H1 (cell line): ENCODE data around the gene RIN3. TPM values are rescaled to one million over a fixed set of nuclear protein-coding genes. Genes with fewer than 3 reads are reported as not detected.

Experiments used
- CTCF ChIA-PET: fragments of 300-600 bp; sonication (Branson Sonifier 250); formaldehyde crosslinking; loops from one replicate; lab custom pipeline; 2021; ENCODE audit not compliant: partially characterized antibody; lab: Charles Lee
- POLR2A ChIA-PET: fragments of 300-600 bp; sonication (Branson Sonifier 250); formaldehyde crosslinking; loops from one replicate; lab custom pipeline; 2021; ENCODE audit warnings: inconsistent platforms; ENCODE audit not compliant: partially characterized antibody; lab: Charles Lee
- DNase-seq, 2 experiments: peaks; one replicate each; pipeline versions ENCODE4 v3.0.0 to v3.0.0-alpha.2; 2010 to 2022; ENCODE audit warnings: low spot score in 2 of 2, low read depth in 1 of 2, mixed read lengths in 1 of 2
- FAIRE-seq: peaks from 2 replicates; lab custom pipeline; 2011; peaks lifted over from hg19 to GRCh38; lab: Jason Lieb, UNC
- H2AFZ ChIP-seq: 2 replicates; pipeline ENCODE4 v1.8.1; 2012; ENCODE audit warnings: low read length, inconsistent platforms
- H2AK5ac ChIP-seq: 2 replicates; pipeline ENCODE4 v1.6.1; 2013; ENCODE audit warnings: low read depth, low read length
- H2BK120ac ChIP-seq: replicated peaks from 2 replicates; pipeline ENCODE3; 2013; ENCODE audit warnings: low read depth, low read length, inconsistent platforms
- H2BK12ac ChIP-seq: 2 replicates; pipeline ENCODE4 v1.6.1; 2013; ENCODE audit warnings: low read depth, low read length
- H2BK15ac ChIP-seq: 2 replicates; pipeline ENCODE4 v1.6.1; 2013; ENCODE audit warnings: low read length
- H2BK20ac ChIP-seq: 2 replicates; pipeline ENCODE4 v1.6.1; 2013; ENCODE audit warnings: low read length
- H2BK5ac ChIP-seq: 2 replicates; pipeline ENCODE4 v1.6.1; 2013; ENCODE audit warnings: low read depth, low read length
- H3K14ac ChIP-seq: 2 replicates; pipeline ENCODE4 v1.6.1; 2013; ENCODE audit warnings: inconsistent platforms; ENCODE audit not compliant: insufficient read length
- H3K18ac ChIP-seq: 2 replicates; pipeline ENCODE4 v1.6.1; 2013; ENCODE audit warnings: low read length; ENCODE audit errors: extremely low read depth
- H3K23ac ChIP-seq: 2 replicates; pipeline ENCODE4 v1.6.1; 2013; ENCODE audit warnings: inconsistent platforms; ENCODE audit not compliant: insufficient read length
- H3K23me2 ChIP-seq: 2 replicates; pipeline ENCODE4 v1.6.1; 2013; ENCODE audit warnings: low read depth, low read length
- H3K27ac ChIP-seq: 2 replicates; pipeline ENCODE4 v1.6.1; 2011; ENCODE audit warnings: low read depth, low read length, inconsistent platforms
- H3K27me3 ChIP-seq, 4 experiments: replicated peaks in 1 of 4; 1 replicate in 1 of 4; 2 replicates in 3 of 4; pipeline versions ENCODE4 v1.6.1 to v1.8.1; 2011 to 2013; ENCODE audit warnings: low read length in 3 of 4, mild to moderate bottlenecking in 3 of 4, inconsistent platforms in 2 of 4, mixed read lengths in 2 of 4, moderate library complexity in 1 of 4; ENCODE audit not compliant: control insufficient read depth in 3 of 4, insufficient read depth in 3 of 4; ENCODE audit errors: extremely low read depth in 1 of 4
- H3K36me3 ChIP-seq, 4 experiments: 2 replicates each; pipeline versions ENCODE4 v1.6.1 to v1.8.1; 2011 to 2013; ENCODE audit warnings: mild to moderate bottlenecking in 4 of 4, low read length in 3 of 4, moderate library complexity in 2 of 4, control low read depth in 1 of 4, inconsistent platforms in 1 of 4; ENCODE audit not compliant: insufficient read depth in 4 of 4, control insufficient read depth in 2 of 4
- H3K4ac ChIP-seq: replicated peaks from 2 replicates; pipeline ENCODE3; 2013; ENCODE audit warnings: low read length, low read depth, mixed read lengths, inconsistent platforms; ENCODE audit not compliant: insufficient read length
- H3K4me1 ChIP-seq, 4 experiments: replicated peaks in 1 of 4; 1 replicate in 1 of 4; 2 replicates in 3 of 4; pipeline versions ENCODE4 v1.6.1 to v1.8.1; 2011 to 2013; ENCODE audit warnings: low read length in 3 of 4, inconsistent platforms in 2 of 4, mixed read lengths in 1 of 4; ENCODE audit not compliant: insufficient read depth in 4 of 4, control insufficient read depth in 3 of 4
- H3K4me2 ChIP-seq, 2 experiments: 2 replicates each; pipeline versions ENCODE4 v1.6.1 to v1.8.1; 2011 to 2013; ENCODE audit warnings: low read depth in 2 of 2, low read length in 2 of 2, control low read depth in 1 of 2, inconsistent platforms in 1 of 2, mild to moderate bottlenecking in 1 of 2; ENCODE audit not compliant: insufficient read depth in 1 of 2
- H3K4me3 ChIP-seq, 4 experiments: fragments of 200-600, 300-600 bp in 1 of 4; sonication (generic), shearing (Covaris generic), sonication (Bioruptor Twin) in 1 of 4; 2 replicates each; pipeline versions ENCODE4 v1.5.1 to v1.8.1; 2011 to 2016; ENCODE audit warnings: low read length in 4 of 4, low read depth in 3 of 4, control low read depth in 2 of 4, inconsistent platforms in 2 of 4, mild to moderate bottlenecking in 2 of 4, mixed read lengths in 1 of 4, moderate library complexity in 1 of 4; ENCODE audit not compliant: insufficient read depth in 2 of 4; ENCODE audit errors: extremely low read depth in 1 of 4
- H3K56ac ChIP-seq: replicated peaks from 2 replicates; pipeline ENCODE3; 2013; ENCODE audit warnings: low read depth, mild to moderate bottlenecking, mixed read lengths, low read length, inconsistent platforms; ENCODE audit not compliant: insufficient read length
- H3K79me1 ChIP-seq: 2 replicates; pipeline ENCODE4 v1.6.1; 2013; ENCODE audit warnings: low read depth, low read length, control low read depth
- H3K79me2 ChIP-seq, 2 experiments: 2 replicates each; pipeline versions ENCODE4 v1.6.1 to v1.8.1; 2012 to 2013; ENCODE audit warnings: low read length in 2 of 2, mild to moderate bottlenecking in 2 of 2, inconsistent platforms in 1 of 2; ENCODE audit not compliant: insufficient read depth in 2 of 2, control insufficient read depth in 1 of 2
- H3K9ac ChIP-seq, 4 experiments: replicated peaks in 1 of 4; 1 replicate in 1 of 4; 2 replicates in 3 of 4; pipeline versions ENCODE4 v1.6.1 to v1.8.1; 2011 to 2013; ENCODE audit warnings: low read depth in 3 of 4, low read length in 3 of 4, control low read depth in 2 of 4, mild to moderate bottlenecking in 2 of 4, moderate library complexity in 2 of 4, inconsistent platforms in 1 of 4; ENCODE audit errors: extremely low read depth in 1 of 4
- H3K9me3 ChIP-seq, 2 experiments: 2 replicates each; pipeline versions ENCODE4 v1.6.1 to v1.8.1; 2012 to 2013; ENCODE audit warnings: mild to moderate bottlenecking in 2 of 2, moderate library complexity in 2 of 2, control low read depth in 1 of 2, inconsistent platforms in 1 of 2, low read depth in 1 of 2, low read length in 1 of 2, mixed read lengths in 1 of 2; ENCODE audit not compliant: insufficient read depth in 2 of 2
- H4K20me1 ChIP-seq, 2 experiments: replicated peaks in 1 of 2; 2 replicates each; pipeline versions ENCODE3 to v1.8.1; 2011 to 2013; ENCODE audit warnings: inconsistent platforms in 2 of 2, low read length in 2 of 2, mild to moderate bottlenecking in 1 of 2; ENCODE audit not compliant: insufficient read depth in 2 of 2, control insufficient read depth in 1 of 2
- H4K5ac ChIP-seq: 2 replicates; pipeline ENCODE4 v1.6.1; 2013; ENCODE audit warnings: low read length, low read depth, mixed read lengths, inconsistent platforms; ENCODE audit not compliant: insufficient read length
- H4K8ac ChIP-seq: 2 replicates; pipeline ENCODE4 v1.8.0; 2013; ENCODE audit warnings: mild to moderate bottlenecking, moderate library complexity, low read length, inconsistent platforms; ENCODE audit not compliant: insufficient read depth; ENCODE audit errors: extremely low read depth
- H4K91ac ChIP-seq: replicated peaks from 2 replicates; pipeline ENCODE3; 2013; ENCODE audit warnings: low read length, mixed read lengths, inconsistent platforms; ENCODE audit not compliant: insufficient read length
- CBX8 ChIP-seq: fragments of 300-800, 300-1000 bp; sonication (generic); IDR thresholded peaks from 2 replicates; pipeline ENCODE4 v1.7.1; 2016; ENCODE audit warnings: low read depth, low read length, borderline replicate concordance
- CEBPB ChIP-seq: IDR thresholded peaks from 2 replicates; pipeline ENCODE4 v1.6.1; 2012; ENCODE audit warnings: low read depth, low read length
- HDAC6 ChIP-seq: IDR thresholded peaks from one replicate; pipeline ENCODE4 v1.7.1; 2012; ENCODE audit warnings: low read depth, mild to moderate bottlenecking, inconsistent platforms, low read length, moderate library complexity
- PHF8 ChIP-seq: fragments of 200-600 bp; sonication (generic); conservative IDR thresholded peaks from 2 replicates; pipeline ENCODE4 v1.7.1; 2012; ENCODE audit warnings: low read depth, mild to moderate bottlenecking, inconsistent platforms, low read length, moderate library complexity
- POU5F1 ChIP-seq: IDR thresholded peaks from 2 replicates; pipeline ENCODE4 v1.6.1; 2011; ENCODE audit warnings: low read depth, mild to moderate bottlenecking, low read length, moderate library complexity
- RAD21 ChIP-seq, 2 experiments: IDR thresholded peaks in 1 of 2; conservative IDR thresholded peaks in 1 of 2; 2 replicates each; pipeline ENCODE4 v1.6.1; 2011; ENCODE audit warnings: low read depth in 2 of 2, low read length in 2 of 2, improper control_type of control experiment in 1 of 2, inconsistent platforms in 1 of 2, mild to moderate bottlenecking in 1 of 2, moderate library complexity in 1 of 2
- RBBP5 ChIP-seq: IDR thresholded peaks from 2 replicates; pipeline ENCODE4 v1.7.1; 2012; ENCODE audit warnings: low read depth, mild to moderate bottlenecking, inconsistent platforms, low read length, moderate library complexity, borderline replicate concordance
- RFX5 ChIP-seq: IDR thresholded peaks from 2 replicates; pipeline ENCODE4 v1.6.1; 2011; ENCODE audit warnings: low read depth, low read length, improper control_type of control experiment, borderline replicate concordance
- RNF2 ChIP-seq: fragments of 200-900, 300-1000 bp; sonication (generic); IDR thresholded peaks from 2 replicates; pipeline ENCODE4 v1.7.1; 2016; ENCODE audit warnings: borderline replicate concordance, low read depth, mild to moderate bottlenecking, antibody characterized with exemption, low read length; ENCODE audit not compliant: poor library complexity, severe bottlenecking; ENCODE audit errors: missing control alignments
- SP2 ChIP-seq: IDR thresholded peaks from 2 replicates; pipeline ENCODE4 v1.6.1; 2012; ENCODE audit warnings: mild to moderate bottlenecking, low read length, inconsistent platforms
- SUZ12 ChIP-seq: fragments of 200-600 bp; sonication (generic); IDR thresholded peaks from 2 replicates; pipeline ENCODE4 v1.6.1; 2012; ENCODE audit warnings: mild to moderate bottlenecking, inconsistent platforms, low read length, moderate library complexity, mixed read lengths
- ZNF274 ChIP-seq: IDR thresholded peaks from 2 replicates; pipeline ENCODE4 v1.7.0; 2012; ENCODE audit warnings: low read length, borderline replicate concordance; ENCODE audit errors: extremely low read depth
- WGBS, 2 experiments: shearing (Covaris generic) in 1 of 2; methylation state at CpG; one replicate each; pipeline versions ENCODE4 v1.1.6 to v1.1.7; 2013 to 2015; ENCODE audit warnings: low lambda C conversion rate in 2 of 2, mixed read lengths in 2 of 2, inconsistent platforms in 1 of 2, low coverage in 1 of 2, missing lambda C conversion rate in 1 of 2; ENCODE audit not compliant: insufficient replicate concordance in 2 of 2, insufficient coverage in 1 of 2, insufficient read length in 1 of 2; ENCODE audit errors: extremely low coverage in 1 of 2, missing lambda C conversion rate in 1 of 2; 5-methylcytosine and 5-hydroxymethylcytosine counted together
- polyA plus RNA-seq, 7 experiments: library from polyadenylated mRNA; depleted of rRNA in 3 of 7; stranded (reverse) in 5 of 7; unstranded in 2 of 7; fragments of >200 nt in 5 of 7; fragments of 200-250 nt in 2 of 7; gene quantifications; 1 replicate in 5 of 7; 2 replicates in 1 of 7; 4 replicates in 1 of 7; pipeline versions ENCODE4 v1.2.1 to v1.2.3, GENCODE V29; 2011 to 2013; ENCODE audit warnings: missing spikeins in 2 of 7, mixed read lengths in 2 of 7
- total RNA-seq: library from RNA; stranded (reverse); fragmentation: NEBNext Ultra II Directional; extraction: Animal tissue kit (Norgen Biotek cat#: 25700); gene quantifications from 2 replicates; pipeline ENCODE4 v1.2.1, GENCODE V29; 2021
- TF ChIP-seq, protein P1 (sequence below): IDR thresholded peaks from 2 replicates; pipeline ENCODE4 v1.6.1; 2011; ENCODE audit warnings: low read depth, mild to moderate bottlenecking, low read length; ENCODE audit not compliant: insufficient read depth

Gene RIN3
- total and polyA plus RNA-seq, 2 of the 8 experiments (the other 6 are each of a cell fraction or from before 2014, with no cell fraction given): 0.59 to 1.5 TPM

DNA sequence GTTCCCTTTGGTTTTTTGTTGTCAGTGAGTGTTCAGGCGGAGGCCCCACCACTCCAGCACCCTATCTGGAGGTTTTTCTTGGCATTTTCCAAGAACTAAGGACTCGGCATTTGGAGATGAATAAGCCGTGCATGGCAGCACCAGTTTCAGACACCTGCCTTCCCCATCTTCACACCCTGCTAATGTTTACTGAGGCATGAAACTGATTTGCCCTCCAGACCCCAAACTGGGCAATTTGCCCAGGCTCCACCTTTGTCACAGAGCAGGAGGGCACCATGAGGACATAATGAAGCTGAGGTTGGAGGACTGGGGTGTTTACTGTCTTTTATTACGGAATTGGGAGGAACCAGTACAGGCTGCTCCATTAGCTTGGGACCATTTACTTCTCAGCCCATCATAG is 121.5 kb downstream of the RIN3 start:
- Histone ChIP-seq H3K18ac (no peak overlapping the region), H2AFZ (no peak overlapping the region), H3K79me1 (no peaks in the 10 kb centered on the region), H3K56ac (no peak overlapping the region), H3K27ac (no peak overlapping the region), H3K4me3 (no peak overlapping the region), H3K4me1 (peaks cover 0 to 2% (median under 1%) of the 10 kb centered on the region in 4 experiments; a peak in 1 of 7 replicates), H2BK20ac (no peak overlapping the region), H2BK12ac (no peak overlapping the region), H2BK5ac (no peak overlapping the region), H3K27me3 (no peaks in the 10 kb centered on the region; a peak in 1 of 7 replicates), H3K36me3 (no peaks in the 10 kb centered on the region), H3K9me3 (no peaks in the 10 kb centered on the region), H2BK120ac (no peak overlapping the region), H4K8ac (no peak overlapping the region), H3K14ac (no peak overlapping the region), H3K23ac (no peak overlapping the region), H4K5ac (no peak overlapping the region), H3K79me2 (no peaks in the 10 kb centered on the region), H2AK5ac (no peak overlapping the region), H3K23me2 (no peaks in the 10 kb centered on the region), H2BK15ac (no peak overlapping the region), H3K9ac (no peak overlapping the region), H3K4ac (no peak overlapping the region), H4K91ac (no peak overlapping the region), H3K4me2 (no peak overlapping the region), H4K20me1 (no peaks in the 10 kb centered on the region)
- WGBS, 2 experiments: 87% methylated on average over 4 of the region's 4 CpGs; no CpG with 5 or more reads in 1 of the 2 experiments
- DNase-seq (no peak), FAIRE-seq (no peak)
- CTCF ChIA-PET: interaction anchor here (0.6 to 4.4 kb wide), 7 partner anchors 8 to 373 kb away, joined by 3 to 16 read pairs (median 3); no protein-coding TSS in a partner anchor
- POLR2A ChIA-PET: no interaction called here
- TF ChIP-seq RFX5 (no peak), CEBPB (no peak), CBX8 (no peak), RAD21 (IDR thresholded peaks at IDR 0.05 in 1 of 2, conservative IDR thresholded peaks at IDR 0.05 in 1 of 2; ENCODE audit: low read depth in 2 of 2, low read length in 2 of 2) (no peak), HDAC6 (no peak), ZNF274 (no peak), SP2 (no peak), RNF2 (no peak), PHF8 (no peak), RBBP5 (no peak), SUZ12 (no peak), POU5F1 (no peak)
- TF ChIP-seq, protein P1, sequence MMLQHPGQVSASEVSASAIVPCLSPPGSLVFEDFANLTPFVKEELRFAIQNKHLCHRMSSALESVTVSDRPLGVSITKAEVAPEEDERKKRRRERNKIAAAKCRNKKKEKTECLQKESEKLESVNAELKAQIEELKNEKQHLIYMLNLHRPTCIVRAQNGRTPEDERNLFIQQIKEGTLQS: no peak
